ENCODE measurements around the gene OR5AS1. TPM values are rescaled to one million over a fixed set of nuclear protein-coding genes. Genes with fewer than 3 reads are reported as not detected.

OR5AS1 gene
- not detected for total RNA-seq
- long read RNA-seq = 0 reads

DNA sequence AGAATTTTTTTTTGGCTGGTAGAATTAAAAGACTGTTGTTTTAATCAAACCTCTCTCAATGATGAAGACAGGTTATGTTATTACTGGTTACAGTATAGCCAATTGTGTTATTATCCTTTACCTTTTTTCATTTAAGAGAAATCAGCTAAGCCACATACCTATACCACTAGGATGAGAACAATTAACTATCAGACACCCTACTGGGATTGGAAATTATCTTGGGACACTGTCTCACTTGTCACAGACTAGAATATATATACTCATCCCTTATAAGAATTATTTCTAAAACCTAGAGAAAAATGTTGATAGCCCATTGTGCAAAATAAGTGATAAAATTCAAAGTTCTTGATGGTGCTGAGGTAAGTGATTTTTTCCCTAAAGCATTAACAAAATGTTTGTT, at the start of gene OR5AS1:
OR5AS1 (plus strand) TSS at position 301 of the 400 bp plus-strand sequence. CDS start 2,765 bp downstream, outside the sequence.
- TF ChIP-seq, protein P1, sequence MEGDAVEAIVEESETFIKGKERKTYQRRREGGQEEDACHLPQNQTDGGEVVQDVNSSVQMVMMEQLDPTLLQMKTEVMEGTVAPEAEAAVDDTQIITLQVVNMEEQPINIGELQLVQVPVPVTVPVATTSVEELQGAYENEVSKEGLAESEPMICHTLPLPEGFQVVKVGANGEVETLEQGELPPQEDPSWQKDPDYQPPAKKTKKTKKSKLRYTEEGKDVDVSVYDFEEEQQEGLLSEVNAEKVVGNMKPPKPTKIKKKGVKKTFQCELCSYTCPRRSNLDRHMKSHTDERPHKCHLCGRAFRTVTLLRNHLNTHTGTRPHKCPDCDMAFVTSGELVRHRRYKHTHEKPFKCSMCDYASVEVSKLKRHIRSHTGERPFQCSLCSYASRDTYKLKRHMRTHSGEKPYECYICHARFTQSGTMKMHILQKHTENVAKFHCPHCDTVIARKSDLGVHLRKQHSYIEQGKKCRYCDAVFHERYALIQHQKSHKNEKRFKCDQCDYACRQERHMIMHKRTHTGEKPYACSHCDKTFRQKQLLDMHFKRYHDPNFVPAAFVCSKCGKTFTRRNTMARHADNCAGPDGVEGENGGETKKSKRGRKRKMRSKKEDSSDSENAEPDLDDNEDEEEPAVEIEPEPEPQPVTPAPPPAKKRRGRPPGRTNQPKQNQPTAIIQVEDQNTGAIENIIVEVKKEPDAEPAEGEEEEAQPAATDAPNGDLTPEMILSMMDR (IDR thresholded peaks at IDR 0.05) = no peak
- no peak for TF ChIP-seq POLR2A (IDR thresholded peaks at IDR 0.05)
- no peak for ATAC-seq

DNA sequence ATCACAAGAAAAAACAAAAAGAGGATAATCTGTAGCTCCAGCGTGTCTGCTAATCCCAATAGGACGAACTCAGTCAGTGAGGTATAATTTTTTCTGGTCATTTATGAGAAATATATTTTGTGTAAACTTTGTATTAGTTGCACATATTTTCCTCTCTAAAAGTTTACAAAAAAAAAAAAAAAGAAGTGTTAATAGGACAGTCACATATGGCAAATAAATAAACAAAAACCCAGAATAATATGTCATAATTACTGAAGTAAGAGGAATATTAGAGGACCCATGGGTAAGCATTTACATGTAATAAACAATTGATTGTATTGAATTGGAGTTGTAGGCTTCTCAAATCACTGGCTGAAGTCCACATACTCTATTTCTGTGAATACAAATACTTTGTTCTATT, 32.9 kb upstream of the OR5AS1 start, which contains the start of gene OR5F1:
OR5F1 (minus strand) TSS at position 101 of the 400 bp plus-strand sequence; CDS start at position 101, 0 bp downstream.
- H3K27me3 ChIP-seq = no peaks in the 10 kb centered on the region
- H3K9me3 ChIP-seq = no peaks in the 10 kb centered on the region
- no peak within 1 kb of the TSS for H3K4me3 ChIP-seq
- H3K36me3 ChIP-seq = no peaks in the 10 kb centered on the region
- H3K4me1 ChIP-seq = no peaks in the 10 kb centered on the region
- no peak within 1 kb of the TSS for H3K27ac ChIP-seq
- ATAC-seq (no peak), DNase-seq (no peak)
- WGBS (ENCODE audit: insufficient coverage, low coverage, low lambda C conversion rate, missing lambda C conversion rate) = 37% methylated on average over 2 of the region's 2 CpGs
- intact Hi-C loops (cut with DNase I) = no loop called here
- TF ChIP-seq POLR2A (IDR thresholded peaks at IDR 0.05) = no peak
- TF ChIP-seq, protein P1 (IDR thresholded peaks at IDR 0.05) = no peak

More for the DNA sequence above, at the start of gene OR5AS1:
- Histone ChIP-seq H3K36me3 (no peaks in the 10 kb centered on the region), H3K9me3 (no peaks in the 10 kb centered on the region), H3K4me3 (no peak within 1 kb of the TSS), H3K27ac (no peak within 1 kb of the TSS), H3K27me3 (no peaks in the 10 kb centered on the region), H3K4me1 (no peaks in the 10 kb centered on the region)
- intact Hi-C loops (cut with DNase I) = no loop called here
- no peak for DNase-seq

DNA sequence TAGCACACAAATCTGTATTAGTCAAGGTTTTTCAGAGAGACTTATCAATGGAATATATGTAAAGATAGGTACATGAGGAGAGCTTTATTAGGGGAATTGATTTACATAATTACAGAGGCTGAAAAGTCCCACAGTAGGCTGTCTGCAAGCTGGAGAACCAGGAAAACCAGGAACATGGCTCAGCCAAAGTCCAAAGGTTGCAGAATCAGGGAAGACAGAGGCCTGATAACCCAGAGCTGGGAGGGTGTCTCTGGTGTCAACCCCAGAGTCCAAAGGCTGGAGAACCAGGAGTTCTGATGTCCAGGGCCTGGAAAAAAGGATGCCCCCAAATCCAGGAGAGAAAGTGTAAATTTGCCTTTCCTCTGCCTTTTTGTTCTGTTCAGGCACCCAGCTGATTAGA, 16.7 kb upstream of the OR5AS1 start:
- Histone ChIP-seq H3K4me1 (no peaks in the 10 kb centered on the region), H3K4me3 (no peak overlapping the region), H3K27me3 (no peaks in the 10 kb centered on the region), H3K36me3 (no peaks in the 10 kb centered on the region), H3K27ac (no peak overlapping the region), H3K9me3 (no peaks in the 10 kb centered on the region)
- DNase-seq = no peak
- intact Hi-C loops (cut with DNase I) = no loop called here
- no peak for TF ChIP-seq POLR2A (IDR thresholded peaks at IDR 0.05)
- TF ChIP-seq, protein P1 (IDR thresholded peaks at IDR 0.05) = no peak
- ATAC-seq = no peak

DNA sequence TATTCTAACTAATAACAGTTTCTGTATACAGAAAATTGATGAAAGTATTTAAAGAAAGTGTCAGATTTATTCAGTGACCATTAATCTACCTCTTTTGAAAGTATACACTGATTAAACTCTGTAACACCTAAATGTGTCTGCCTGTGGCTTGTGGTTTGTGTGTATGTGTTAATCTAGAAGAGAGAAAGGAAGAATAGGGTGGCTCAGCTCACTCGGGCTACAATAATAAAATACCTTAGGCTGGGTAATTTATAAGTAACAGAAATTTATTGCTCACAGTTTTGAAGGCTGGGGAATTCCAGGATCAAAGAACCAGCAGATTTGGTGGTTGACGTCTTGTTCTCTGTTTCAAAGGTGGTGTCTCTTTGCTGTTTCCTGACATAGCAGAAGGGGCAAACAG, 13.6 kb upstream of the OR5AS1 start:
- Histone ChIP-seq H3K36me3 (no peaks in the 10 kb centered on the region), H3K4me3 (no peak overlapping the region), H3K4me1 (no peaks in the 10 kb centered on the region), H3K9me3 (no peaks in the 10 kb centered on the region), H3K27ac (no peak overlapping the region), H3K27me3 (no peaks in the 10 kb centered on the region)
- ATAC-seq (no peak), DNase-seq (no peak)
- intact Hi-C loops (cut with DNase I) = no loop called here
- WGBS (ENCODE audit: insufficient coverage, low coverage, low lambda C conversion rate, missing lambda C conversion rate) = 48% methylated on average over 2 of the region's 2 CpGs
- TF ChIP-seq POLR2A (IDR thresholded peaks at IDR 0.05) = no peak
- TF ChIP-seq, protein P1 (IDR thresholded peaks at IDR 0.05) = no peak

DNA sequence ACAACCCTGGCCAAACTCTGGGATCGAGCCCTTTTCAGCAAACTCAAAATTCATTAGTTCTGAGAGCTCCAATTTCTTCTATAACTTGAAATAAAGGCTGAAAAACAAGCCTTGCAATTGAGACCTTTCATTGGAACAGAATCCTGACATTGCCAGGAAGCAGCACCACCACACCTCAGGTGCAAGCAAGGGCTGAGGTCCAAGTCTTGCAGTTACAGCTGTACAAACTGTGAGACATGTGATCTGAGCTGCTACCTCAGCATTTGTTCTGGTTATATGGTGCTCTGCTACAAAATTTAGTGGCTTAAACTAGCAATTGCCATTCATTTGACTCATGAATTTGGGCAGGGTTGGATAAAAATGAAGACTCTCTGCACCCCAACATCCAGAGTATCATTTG, 18.1 kb downstream of the OR5AS1 start:
- no peaks in the 10 kb centered on the region for H3K9me3 ChIP-seq
- WGBS (ENCODE audit: insufficient coverage, low coverage, low lambda C conversion rate, missing lambda C conversion rate) = 33% methylated on average over 1 of the region's 1 CpG

More for the DNA sequence above, 18.1 kb downstream of the OR5AS1 start:
- TF ChIP-seq, protein P1 (IDR thresholded peaks at IDR 0.05) = no peak
- TF ChIP-seq POLR2A (IDR thresholded peaks at IDR 0.05) = no peak
- DNase-seq (no peak), ATAC-seq (no peak)
- H3K27ac ChIP-seq = no peak overlapping the region
- intact Hi-C loops (cut with DNase I) = no loop called here
- H3K4me1 ChIP-seq = no peaks in the 10 kb centered on the region
- no peaks in the 10 kb centered on the region for H3K27me3 ChIP-seq
- H3K36me3 ChIP-seq = no peaks in the 10 kb centered on the region
- H3K4me3 ChIP-seq = no peak overlapping the region

All from right lobe of liver (tissue), 6 donors.